Muscle of back (tissue), 13 donors: Measurements from ENCODE around the gene AFDN. TPM values are rescaled to one million over a fixed set of nuclear protein-coding genes. Genes with fewer than 3 reads are reported as not detected.

Source experiments
- DNase-seq, 3 donors: peaks; one replicate each; pipeline versions ENCODE4 v3.0.0 to v3.0.0-alpha.2; 2013
- long read RNA-seq, 9 donors: transcript quantifications; one replicate each; lab custom pipeline, GENCODE V29; 2026
- polyA plus RNA-seq, 10 donors: library from polyadenylated mRNA; unstranded; fragments of 120-200 nt; gene quantifications; one replicate each; pipeline ENCODE4 v1.2.1, GENCODE V29; 2013; ENCODE audit not compliant: insufficient read length in 10 of 10

The AFDN gene
- 10 to 100 TPM; 24.4 to 63.8 (median 43.0) TPM for polyA plus RNA-seq
- long read RNA-seq, donor 1, partial matches to known transcripts: 0 of 2 reads
- long read RNA-seq, donor 1, other reads (novel, unspliced or antisense): 0 of 2 reads
- long read RNA-seq, donor 2: 0 reads
- long read RNA-seq, donor 3: 0 reads
- long read RNA-seq, donor 4, partial matches to known transcripts: 0 of 1 reads
- long read RNA-seq, donor 4, other reads (novel, unspliced or antisense): 0 of 1 reads
- long read RNA-seq, donor 5, partial matches to known transcripts: 0 of 4 reads
- long read RNA-seq, donor 5, other reads (novel, unspliced or antisense): 0 of 4 reads
- long read RNA-seq, donor 6: 0 reads
- long read RNA-seq, donor 7, partial matches to known transcripts: 0 of 4 reads
- long read RNA-seq, donor 7, other reads (novel, unspliced or antisense): 0 of 4 reads
- long read RNA-seq, donor 8, partial matches to known transcripts: 0 of 3 reads
- long read RNA-seq, donor 8, other reads (novel, unspliced or antisense): 0 of 3 reads
- long read RNA-seq, donor 9: 0 reads

GRCh38 chr6:167826896-167827582 lies at the start of gene AFDN:
AFDN (plus strand) TSS chr6:167826911; CDS start chr6:167827133, 222 bp downstream.
- peak in 1 of 3 donors; percentile 40 for DNase-seq

- DNase-seq: no peak
These were observed 48.1 kb upstream of the AFDN start for GRCh38 chr6:167778497-167779128.

GRCh38 chr6:167779129-167779992 lies 47.4 kb upstream of the AFDN start:
- no peak for DNase-seq

DNA sequence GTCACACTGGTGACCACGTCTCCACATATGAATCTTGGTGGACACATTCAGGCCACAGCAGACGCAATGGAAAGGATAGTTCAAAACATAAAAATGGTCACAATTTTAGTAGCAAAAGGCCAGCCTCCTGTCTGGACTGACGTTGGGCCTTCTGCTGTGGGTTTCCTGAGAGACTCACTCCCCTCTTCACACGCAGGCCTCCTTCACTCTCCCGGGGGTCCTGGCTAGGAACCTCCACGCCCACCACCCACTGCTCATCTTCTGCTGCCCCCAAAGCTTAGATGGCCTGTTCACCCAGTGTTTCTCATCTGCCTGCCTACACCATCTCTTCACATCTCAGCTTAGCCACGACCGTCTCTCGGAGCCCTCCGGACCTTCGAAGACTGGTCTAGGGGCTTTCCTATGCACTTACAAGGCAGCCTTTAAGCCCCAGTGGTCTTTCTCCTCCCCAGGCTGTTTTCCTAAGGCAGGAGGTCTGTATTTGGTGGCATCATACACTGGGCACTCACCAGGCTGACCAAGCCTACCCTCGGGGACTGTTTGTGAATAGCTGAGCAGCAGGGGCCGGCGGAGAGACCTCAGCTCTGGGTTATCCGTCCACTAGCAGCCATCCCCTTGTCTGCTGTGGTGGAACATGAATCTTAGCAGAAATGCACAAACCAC lies 46.6 kb upstream of the AFDN start:
- DNase-seq: no peak

GRCh38 chr6:167781066-167781767 lies 45.5 kb upstream of the AFDN start:
- DNase-seq: no peak

GRCh38 chr6:167781868-167782267 lies 44.8 kb upstream of the AFDN start:
- no peak for DNase-seq

GRCh38 chr6:167782698-167783517 lies 43.8 kb upstream of the AFDN start:
- DNase-seq: no peak

GRCh38 chr6:167786853-167787675 lies 39.6 kb upstream of the AFDN start:
- peak in 1 of 3 donors; percentile 37 for DNase-seq

- DNase-seq: no peak
These were observed 38.7 kb upstream of the AFDN start for GRCh38 chr6:167787896-167788562.

DNA sequence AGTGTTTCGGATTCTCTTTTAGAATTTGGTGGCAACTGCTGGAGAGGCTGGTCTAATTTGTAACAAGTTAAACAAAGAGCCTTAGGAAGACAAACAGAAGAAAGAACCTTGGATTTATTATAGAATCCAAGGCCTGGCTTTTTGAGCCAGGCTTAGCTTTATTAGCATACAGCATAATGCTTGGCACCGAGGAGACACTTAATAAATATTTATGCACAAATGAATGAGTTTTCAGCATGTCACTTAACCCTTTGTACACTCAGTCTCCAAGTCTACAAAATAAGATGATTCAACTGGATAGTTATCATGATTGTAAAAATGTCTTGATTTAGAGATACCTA lies 38.2 kb upstream of the AFDN start:
- DNase-seq: no peak

- DNase-seq: no peak
These were observed 37.4 kb upstream of the AFDN start for GRCh38 chr6:167789358-167789757.

DNA sequence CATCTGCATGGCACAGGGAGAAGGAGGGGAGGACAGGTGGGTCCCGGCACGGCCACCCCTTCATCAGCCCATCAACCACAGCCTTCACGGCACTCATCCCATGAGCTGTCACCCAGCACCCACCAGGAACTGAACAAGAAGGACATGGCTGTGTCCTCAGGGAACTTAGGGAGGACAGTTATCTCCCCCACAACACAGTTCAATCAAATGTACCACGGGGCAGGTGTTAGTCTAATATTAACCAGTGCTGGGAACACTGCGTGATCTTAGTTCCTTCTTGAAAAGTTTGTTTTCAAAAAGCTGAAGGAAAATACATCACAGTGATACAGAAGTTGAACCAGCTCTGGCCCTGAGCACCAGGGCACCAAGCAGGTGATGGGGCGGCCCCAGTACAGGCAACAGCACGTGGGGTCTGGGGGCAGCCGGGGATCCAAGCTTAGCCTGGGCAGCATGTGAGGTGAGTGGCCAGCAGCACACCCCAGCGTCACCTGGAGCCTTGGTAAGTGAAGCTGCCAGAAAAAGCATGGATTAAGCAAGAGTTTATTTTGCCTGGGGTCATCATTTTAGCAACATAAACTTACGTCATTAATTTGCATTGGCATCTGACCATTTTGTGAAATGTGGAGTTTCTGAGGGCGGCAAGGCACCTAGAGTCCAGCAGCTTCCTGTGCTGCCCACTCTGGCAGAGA lies 35.5 kb upstream of the AFDN start:
- no peak for DNase-seq

DNA sequence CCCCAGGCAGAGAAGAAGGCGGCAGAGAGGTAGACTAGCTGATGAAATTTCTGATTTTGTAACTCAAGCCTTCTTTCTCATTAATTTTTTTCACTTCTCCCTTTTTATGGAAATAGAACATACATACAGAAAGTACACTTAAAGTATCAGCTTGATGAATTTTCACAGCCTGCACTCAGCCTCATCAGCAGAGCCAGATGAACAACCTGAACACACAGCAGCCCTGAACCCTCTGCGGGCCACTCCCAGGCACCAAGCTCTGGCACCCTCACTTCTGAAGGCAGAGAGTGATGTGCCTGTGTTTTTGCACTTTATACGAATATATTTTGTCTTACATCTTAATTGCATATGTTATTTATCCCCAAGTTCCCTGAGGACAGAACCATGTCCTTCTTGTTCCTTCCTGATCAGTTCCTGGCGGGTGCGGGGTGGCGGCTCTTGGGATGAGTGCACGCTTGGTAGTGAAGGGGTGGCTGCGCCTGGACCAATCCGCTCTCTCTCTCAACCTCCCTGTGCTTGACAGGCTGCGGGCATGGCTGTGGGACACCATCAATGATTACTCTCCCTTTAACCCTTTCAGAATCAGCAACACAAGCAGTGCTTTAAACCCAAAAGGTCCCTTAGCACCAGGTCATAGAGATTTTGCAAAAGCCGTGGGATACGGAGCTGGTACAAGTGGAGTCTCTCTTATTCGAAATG lies 34.8 kb upstream of the AFDN start:
- DNase-seq: no peak

DNA sequence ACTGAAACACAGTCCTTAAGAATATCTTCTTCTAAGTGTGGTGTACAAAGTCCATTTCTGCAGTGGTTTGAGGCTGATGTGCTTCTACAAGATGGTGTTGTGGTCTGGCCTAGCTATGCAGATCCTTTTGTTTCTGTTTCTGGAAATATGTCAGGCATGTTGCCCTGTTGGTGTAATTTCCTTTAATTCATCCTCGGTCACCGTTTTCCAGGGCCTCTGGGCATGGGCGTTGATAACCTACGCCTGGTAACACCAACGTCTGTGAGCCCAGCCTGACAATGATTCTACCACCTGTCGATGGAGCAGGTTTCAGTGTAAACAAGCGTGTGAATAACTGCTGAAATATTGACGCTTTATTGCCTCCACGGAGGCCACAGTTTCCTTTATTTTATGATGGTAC lies 33.3 kb upstream of the AFDN start:
- DNase-seq: no peak

DNA sequence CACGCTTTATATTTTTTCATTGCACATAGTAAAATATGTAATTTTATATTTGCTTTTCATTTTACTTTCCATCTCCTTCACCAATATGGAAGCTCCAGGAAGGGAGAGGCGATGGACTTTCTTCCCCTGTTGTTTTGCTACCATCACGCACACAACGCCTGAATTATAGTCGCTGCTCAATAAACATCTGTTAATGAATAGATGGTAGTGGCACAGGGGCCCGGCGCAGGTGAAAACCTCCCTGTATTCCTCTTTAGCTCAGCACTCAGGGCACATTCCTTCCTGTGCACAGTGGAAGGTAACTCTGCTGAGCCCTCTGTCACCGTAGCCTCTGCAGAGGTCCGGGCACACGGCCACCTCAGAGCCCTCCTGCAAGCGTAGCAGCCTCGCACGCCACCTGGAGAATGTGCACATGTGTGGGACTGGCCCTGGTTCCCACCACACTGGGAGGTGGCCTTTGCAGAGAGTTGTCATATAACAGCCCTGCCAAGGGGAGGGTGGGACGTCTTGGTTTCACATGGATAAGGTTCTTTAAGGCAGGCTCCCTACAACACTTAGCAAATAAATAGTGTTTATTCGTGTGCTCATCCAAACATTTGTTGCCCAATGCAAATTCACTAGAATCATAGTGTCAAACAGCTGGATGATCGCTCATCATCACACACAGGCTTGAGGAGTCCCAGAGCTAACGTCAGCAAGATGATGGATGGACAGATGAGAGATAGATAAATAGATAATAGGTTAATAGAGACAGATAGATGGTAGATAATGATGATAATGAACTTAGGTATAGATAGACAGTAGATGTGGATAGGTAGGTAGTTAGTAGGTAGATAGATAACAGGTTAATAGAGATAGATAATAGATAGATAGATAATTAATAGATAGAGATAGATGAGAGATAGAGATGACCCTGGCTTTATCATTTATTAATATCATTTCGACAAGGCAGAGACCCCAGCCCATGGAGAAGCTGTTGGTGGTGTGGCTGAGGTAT lies 32.3 kb upstream of the AFDN start:
- no peak for DNase-seq
